Natural killer cell (primary cell): Measurements from ENCODE around the gene WNT6. TPM values are rescaled to one million over a fixed set of nuclear protein-coding genes. Genes with fewer than 3 reads are reported as not detected.

Experiments used
- ATAC-seq, 3 donors: fragments of 150-1000 bp in 2 of 3; fragments of 200-7000 bp in 1 of 3; cut with Tn5 transposase; 1 replicate in 1 of 3; 2 replicates in 2 of 3; pipeline ENCODE4 v1.10.0; 2021; ENCODE audit warnings: mild to moderate bottlenecking in 2 of 3, moderate library complexity in 2 of 3
- DNase-seq, 2 donors: peaks; one replicate each; pipeline versions ENCODE4 v3.0.0 to v3.0.0-alpha.2; 2013 to 2021; ENCODE audit warnings: mixed read lengths in 1 of 2
- H3K27ac ChIP-seq: one replicate; pipeline ENCODE4 v1.5.1; 2013; ENCODE audit warnings: mild to moderate bottlenecking, low read length
- H3K27me3 ChIP-seq: one replicate; pipeline ENCODE4 v1.6.1; 2013; ENCODE audit warnings: low read length; ENCODE audit not compliant: control insufficient read depth, insufficient read depth
- H3K36me3 ChIP-seq: one replicate; pipeline ENCODE4 v1.6.1; 2013; ENCODE audit warnings: low read length; ENCODE audit not compliant: control insufficient read depth, insufficient read depth
- H3K4me1 ChIP-seq: one replicate; pipeline ENCODE4 v1.6.1; 2013; ENCODE audit warnings: low read length; ENCODE audit not compliant: control insufficient read depth, insufficient read depth
- H3K4me3 ChIP-seq: one replicate; pipeline ENCODE4 v1.5.1; 2013; ENCODE audit warnings: low read length
- H3K9me3 ChIP-seq: one replicate; pipeline ENCODE4 v1.6.1; 2013; ENCODE audit warnings: low read length; ENCODE audit not compliant: control insufficient read depth, insufficient read depth
- H3K27ac Mint-ChIP-seq, 2 donors: one replicate each; pipeline ENCODE4 v1.8.0; 2022; ENCODE audit warnings: mild to moderate bottlenecking in 2 of 2, mixed read lengths in 2 of 2, moderate library complexity in 1 of 2
- H3K27me3 Mint-ChIP-seq, 2 donors: one replicate each; pipeline ENCODE4 v1.8.0; 2022; ENCODE audit warnings: low read depth in 2 of 2, mixed read lengths in 2 of 2
- H3K36me3 Mint-ChIP-seq: one replicate; pipeline ENCODE4 v1.8.0; 2022; ENCODE audit warnings: mixed read lengths
- H3K4me1 Mint-ChIP-seq, 2 donors: one replicate each; pipeline ENCODE4 v1.8.0; 2022; ENCODE audit warnings: mixed read lengths in 2 of 2
- H3K4me3 Mint-ChIP-seq: one replicate; pipeline ENCODE4 v1.8.0; 2022; ENCODE audit warnings: mild to moderate bottlenecking, moderate library complexity, mixed read lengths
- H3K9me3 Mint-ChIP-seq, 2 donors: one replicate each; pipeline ENCODE4 v1.8.0; 2022; ENCODE audit warnings: mixed read lengths in 2 of 2
- WGBS: methylation state at CpG from one replicate; pipeline ENCODE4 v1.1.7; 2013; ENCODE audit warnings: missing lambda C conversion rate; ENCODE audit not compliant: insufficient coverage; 5-methylcytosine and 5-hydroxymethylcytosine counted together
- intact Hi-C: fragments of 100-400 bp; cut with micrococcal nuclease; formaldehyde crosslinking; loops from one replicate; pipeline ENCODE4 v1.14.2; 2022
- total RNA-seq, 4 donors: library from RNA; stranded (reverse); fragments of 120-200 nt in 1 of 4; gene quantifications; one replicate each; pipeline versions ENCODE4 v1.2.3 to v1.2.4, GENCODE V29; 2013 to 2022
- TF ChIP-seq, protein P1 (sequence below): fragments of 200-600 bp; IDR thresholded peaks from one replicate; pipeline ENCODE4 v1.8.0; 2022; ENCODE audit warnings: antibody characterized with exemption

Gene WNT6
- total RNA-seq, 3 donors from 2014 or later (not counting 1 experiment from before 2014, with no cell fraction given): not detected

DNA sequence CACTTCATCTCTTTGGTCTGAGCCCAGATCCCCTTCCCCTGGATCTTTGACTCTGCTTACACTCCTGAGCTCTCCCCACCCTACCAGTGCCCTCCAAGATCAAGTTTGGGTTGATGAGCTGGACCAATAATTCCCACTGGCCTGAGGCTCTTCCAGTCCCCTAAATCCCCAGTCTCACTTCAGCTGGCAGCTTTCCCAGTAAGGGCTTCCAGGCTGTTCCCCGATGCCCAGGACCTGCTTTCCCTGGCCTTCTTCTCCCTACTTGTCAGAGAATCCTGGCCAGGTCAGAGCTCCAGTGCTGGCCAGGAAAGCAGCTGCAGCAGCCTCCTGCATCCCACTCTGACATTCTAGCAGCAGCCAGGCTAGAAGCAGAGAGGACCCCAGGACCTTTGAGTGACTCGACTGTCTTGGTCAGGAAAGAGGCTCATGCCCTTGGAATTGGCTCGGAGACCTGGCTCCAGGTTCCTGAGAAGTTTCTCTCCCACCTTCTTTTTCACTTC lies 3.5 kb downstream of the WNT6 start:
- no peak overlapping the region for H3K27ac ChIP-seq
- intact Hi-C loops: no loop called here
- H3K9me3 ChIP-seq: no peaks in the 10 kb centered on the region
- H3K4me1 ChIP-seq: peaks cover 20% of the 10 kb centered on the region
- DNase-seq: no peak
- WGBS: 83% methylated on average over 3 of the region's 3 CpGs
- H3K4me3 Mint-ChIP-seq: no peak overlapping the region
- H3K36me3 Mint-ChIP-seq: no peaks in the 10 kb centered on the region
- H3K9me3 Mint-ChIP-seq: no peaks in the 10 kb centered on the region
- H3K27me3 Mint-ChIP-seq: peaks cover 56 to 63% of the 10 kb centered on the region in 2 donors
- no peak overlapping the region for H3K4me3 ChIP-seq
- no peak overlapping the region for H3K27ac Mint-ChIP-seq
- H3K36me3 ChIP-seq: no peaks in the 10 kb centered on the region
- H3K27me3 ChIP-seq: peaks cover 34% of the 10 kb centered on the region
- ATAC-seq: no peak
- peaks cover 0 to 13% of the 10 kb centered on the region in 2 donors for H3K4me1 Mint-ChIP-seq
- TF ChIP-seq, protein P1, sequence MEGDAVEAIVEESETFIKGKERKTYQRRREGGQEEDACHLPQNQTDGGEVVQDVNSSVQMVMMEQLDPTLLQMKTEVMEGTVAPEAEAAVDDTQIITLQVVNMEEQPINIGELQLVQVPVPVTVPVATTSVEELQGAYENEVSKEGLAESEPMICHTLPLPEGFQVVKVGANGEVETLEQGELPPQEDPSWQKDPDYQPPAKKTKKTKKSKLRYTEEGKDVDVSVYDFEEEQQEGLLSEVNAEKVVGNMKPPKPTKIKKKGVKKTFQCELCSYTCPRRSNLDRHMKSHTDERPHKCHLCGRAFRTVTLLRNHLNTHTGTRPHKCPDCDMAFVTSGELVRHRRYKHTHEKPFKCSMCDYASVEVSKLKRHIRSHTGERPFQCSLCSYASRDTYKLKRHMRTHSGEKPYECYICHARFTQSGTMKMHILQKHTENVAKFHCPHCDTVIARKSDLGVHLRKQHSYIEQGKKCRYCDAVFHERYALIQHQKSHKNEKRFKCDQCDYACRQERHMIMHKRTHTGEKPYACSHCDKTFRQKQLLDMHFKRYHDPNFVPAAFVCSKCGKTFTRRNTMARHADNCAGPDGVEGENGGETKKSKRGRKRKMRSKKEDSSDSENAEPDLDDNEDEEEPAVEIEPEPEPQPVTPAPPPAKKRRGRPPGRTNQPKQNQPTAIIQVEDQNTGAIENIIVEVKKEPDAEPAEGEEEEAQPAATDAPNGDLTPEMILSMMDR: no peak

DNA sequence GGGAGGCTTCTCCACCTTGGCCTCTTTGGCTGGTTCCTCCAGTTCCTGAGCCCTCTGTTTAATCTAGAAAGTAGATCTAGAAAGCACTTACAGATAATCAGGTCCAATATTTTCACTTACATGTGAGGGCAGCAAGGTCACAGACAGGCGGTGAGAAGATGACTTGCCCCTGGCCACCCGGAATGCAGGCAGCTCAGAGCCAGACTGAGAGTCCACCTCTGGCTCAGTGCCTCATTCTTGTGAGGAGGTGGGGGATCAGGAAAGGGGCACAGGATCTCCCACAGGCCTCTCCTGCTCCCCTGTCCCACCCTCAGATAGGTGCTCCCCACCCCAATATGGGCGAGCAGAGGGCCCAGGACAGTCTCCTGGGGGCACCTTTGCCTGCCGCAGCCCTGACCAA lies 5.8 kb downstream of the WNT6 start:
- TF ChIP-seq, protein P1: no peak
- no peaks in the 10 kb centered on the region for H3K9me3 Mint-ChIP-seq
- Histone ChIP-seq H3K9me3 (no peaks in the 10 kb centered on the region), H3K27me3 (peaks cover 17% of the 10 kb centered on the region), H3K4me3 (no peak overlapping the region), H3K4me1 (peaks cover 6% of the 10 kb centered on the region), H3K27ac (no peak overlapping the region), H3K36me3 (no peaks in the 10 kb centered on the region)
- no peak overlapping the region for H3K4me3 Mint-ChIP-seq
- 89% methylated on average over 4 of the region's 4 CpGs for WGBS
- no peak overlapping the region for H3K27ac Mint-ChIP-seq
- intact Hi-C loops: loop anchor here (5.0 kb wide), 1 partner anchor 37 kb away; no protein-coding TSS in a partner anchor
- H3K36me3 Mint-ChIP-seq: no peaks in the 10 kb centered on the region
- H3K27me3 Mint-ChIP-seq: peaks cover 63 to 65% of the 10 kb centered on the region in 2 donors
- H3K4me1 Mint-ChIP-seq: peaks cover 0 to 7% of the 10 kb centered on the region in 2 donors
- DNase-seq (no peak), ATAC-seq (no peak)

DNA sequence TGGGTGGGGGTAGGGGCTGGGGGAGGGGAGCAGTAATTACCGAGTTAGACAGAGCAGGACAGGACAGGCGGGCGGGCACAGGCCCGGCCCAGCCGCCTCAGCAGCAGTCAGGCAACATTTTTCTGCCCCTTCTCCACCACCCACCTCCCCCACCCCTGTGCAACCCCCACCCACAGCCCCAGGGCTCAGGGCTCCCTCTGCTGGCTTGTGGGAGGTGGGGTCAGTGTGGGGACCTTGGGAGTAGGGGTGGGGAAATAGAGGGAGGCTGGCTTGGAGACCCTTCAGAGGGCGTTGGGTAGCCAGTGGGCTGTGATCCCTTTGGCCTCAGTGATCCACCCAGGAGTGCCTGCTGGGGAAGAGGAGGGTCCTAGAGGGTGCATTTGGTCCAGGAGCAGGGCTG lies 6.4 kb downstream of the WNT6 start:
- H3K4me1 Mint-ChIP-seq: peaks cover 0 to 1% of the 10 kb centered on the region in 2 donors
- Histone ChIP-seq H3K9me3 (no peaks in the 10 kb centered on the region), H3K4me3 (no peak overlapping the region), H3K4me1 (peaks cover 5% of the 10 kb centered on the region), H3K27me3 (peaks cover 15% of the 10 kb centered on the region), H3K36me3 (no peaks in the 10 kb centered on the region), H3K27ac (no peak overlapping the region)
- intact Hi-C loops: loop anchor here (5.0 kb wide), 1 partner anchor 36 kb away; no protein-coding TSS in a partner anchor
- no peaks in the 10 kb centered on the region for H3K9me3 Mint-ChIP-seq
- DNase-seq (no peak), ATAC-seq (no peak)
- H3K4me3 Mint-ChIP-seq: no peak overlapping the region
- no peak overlapping the region for H3K27ac Mint-ChIP-seq
- no peaks in the 10 kb centered on the region for H3K36me3 Mint-ChIP-seq
- 46% methylated on average over 2 of the region's 6 CpGs for WGBS
- TF ChIP-seq, protein P1: no peak
- H3K27me3 Mint-ChIP-seq: peaks cover 63 to 65% of the 10 kb centered on the region in 2 donors

DNA sequence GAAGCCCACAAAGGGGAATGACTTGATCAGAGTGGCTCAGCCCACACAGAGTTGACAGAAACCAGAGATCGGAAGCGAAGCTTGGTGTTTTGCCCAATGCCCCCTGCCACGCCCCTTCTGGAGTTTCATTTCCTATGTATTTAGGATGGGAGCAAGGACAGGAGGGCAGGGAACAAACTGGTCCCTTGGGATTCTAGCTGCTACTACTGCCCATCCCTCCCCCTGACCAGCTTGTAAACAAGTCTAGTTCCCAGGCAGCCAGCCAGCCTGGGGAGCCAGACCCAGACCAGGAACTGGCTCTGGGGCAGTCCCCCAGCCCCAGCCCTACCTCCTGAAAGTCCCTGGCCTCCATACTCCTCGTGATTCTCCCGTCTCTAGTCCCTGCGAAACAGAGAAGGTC lies 8.3 kb downstream of the WNT6 start:
- Mint-ChIP-seq H3K4me3 (no peak overlapping the region), H3K9me3 (no peaks in the 10 kb centered on the region), H3K4me1 (peaks cover 0 to 11% of the 10 kb centered on the region in 2 donors), H3K27me3 (peaks cover 64 to 69% of the 10 kb centered on the region in 2 donors), H3K27ac (no peak overlapping the region), H3K36me3 (no peaks in the 10 kb centered on the region)
- Histone ChIP-seq H3K4me3 (no peak overlapping the region), H3K9me3 (no peaks in the 10 kb centered on the region), H3K27ac (no peak overlapping the region), H3K27me3 (peaks cover 16% of the 10 kb centered on the region), H3K36me3 (no peaks in the 10 kb centered on the region), H3K4me1 (peaks cover 22% of the 10 kb centered on the region)
- DNase-seq (no peak), ATAC-seq (no peak)
- 85% methylated on average over 6 of the region's 6 CpGs for WGBS
- intact Hi-C loops: loop anchor here (5.0 kb wide), 1 partner anchor 34 kb away; no protein-coding TSS in a partner anchor
- TF ChIP-seq, protein P1: no peak
